Thoracic aorta (tissue), 2 donors: ENCODE results near the gene SNRPF. TPM values are rescaled to one million over a fixed set of nuclear protein-coding genes. Genes with fewer than 3 reads are reported as not detected.

Source experiments
- ATAC-seq: fragments of 150-250 bp; one replicate; pipeline ENCODE4 v1.8.0; 2017; ENCODE audit warnings: low read depth; ENCODE audit not compliant: insufficient number of reproducible peaks, low FRiP score
- DNase-seq: peaks from one replicate; pipeline ENCODE4 v3.0.0-alpha.2; 2020; ENCODE audit warnings: low spot score
- H3K27ac ChIP-seq, 2 donors: fragments of 200-600 bp; sonication (generic); 1 replicate in 1 of 2; 2 replicates in 1 of 2; pipeline ENCODE4 v1.5.1; 2016; ENCODE audit warnings: mild to moderate bottlenecking in 2 of 2, moderate library complexity in 2 of 2
- H3K27me3 ChIP-seq: fragments of 200-600 bp; sonication (generic); replicated peaks from 2 replicates; pipeline ENCODE4 v1.6.0; 2016; ENCODE audit warnings: mild to moderate bottlenecking; ENCODE audit not compliant: insufficient read depth
- H3K36me3 ChIP-seq: fragments of 200-600 bp; sonication (generic); one replicate; pipeline ENCODE4 v1.5.1; 2016
- H3K4me1 ChIP-seq, 2 donors: fragments of 200-600 bp; sonication (generic); 1 replicate in 1 of 2; 2 replicates in 1 of 2; pipeline versions ENCODE4 v1.5.1 to v1.6.0; 2016; ENCODE audit warnings: low read depth in 2 of 2, mild to moderate bottlenecking in 1 of 2; ENCODE audit not compliant: control insufficient read depth in 1 of 2
- H3K4me3 ChIP-seq: fragments of 200-600 bp; sonication (generic); 2 replicates; pipeline ENCODE4 v1.5.1; 2016; ENCODE audit warnings: mild to moderate bottlenecking
- H3K9me3 ChIP-seq: fragments of 200-600 bp; sonication (generic); 2 replicates; pipeline ENCODE4 v1.5.1; 2016
- total RNA-seq, 2 donors: library from RNA; depleted of rRNA; stranded (reverse); fragments of >200 nt; gene quantifications; one replicate each; pipeline versions ENCODE4 v1.1.0 to v1.2.3, GENCODE V29; 2016
- TF ChIP-seq, protein P1 (sequence below): fragments of 200-600 bp; sonication (generic); IDR thresholded peaks from one replicate; pipeline ENCODE4 v1.5.1; 2019; ENCODE audit warnings: antibody characterized with exemption

The SNRPF gene
- total RNA-seq, 2 donors from 2014 or later, result 6.5 to 9.1 TPM

DNA sequence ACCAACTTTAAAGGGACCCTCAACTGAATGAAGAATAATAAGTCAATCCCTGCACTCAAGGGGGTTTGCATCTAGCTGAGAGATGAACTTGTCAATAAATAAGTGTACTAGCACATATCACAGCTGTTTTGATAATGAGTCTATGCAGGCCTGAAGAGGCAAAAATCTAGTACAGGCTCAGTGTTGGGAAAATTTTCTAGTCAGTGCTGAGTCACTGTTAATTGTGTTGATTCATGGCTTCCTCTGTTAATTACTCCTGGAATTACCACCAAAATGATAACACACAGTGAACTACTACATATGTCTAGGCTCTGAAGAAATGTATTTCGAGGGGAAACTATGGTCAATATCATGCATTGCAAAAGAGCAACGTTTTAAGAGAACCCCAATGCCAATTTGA lies 18.9 kb downstream of the SNRPF start:
- Histone ChIP-seq H3K27me3 (no peaks in the 10 kb centered on the region), H3K4me1 (no peaks in the 10 kb centered on the region), H3K36me3 (no peaks in the 10 kb centered on the region), H3K9me3 (no peaks in the 10 kb centered on the region), H3K27ac (no peak overlapping the region), H3K4me3 (no peak overlapping the region)
- TF ChIP-seq, protein P1, sequence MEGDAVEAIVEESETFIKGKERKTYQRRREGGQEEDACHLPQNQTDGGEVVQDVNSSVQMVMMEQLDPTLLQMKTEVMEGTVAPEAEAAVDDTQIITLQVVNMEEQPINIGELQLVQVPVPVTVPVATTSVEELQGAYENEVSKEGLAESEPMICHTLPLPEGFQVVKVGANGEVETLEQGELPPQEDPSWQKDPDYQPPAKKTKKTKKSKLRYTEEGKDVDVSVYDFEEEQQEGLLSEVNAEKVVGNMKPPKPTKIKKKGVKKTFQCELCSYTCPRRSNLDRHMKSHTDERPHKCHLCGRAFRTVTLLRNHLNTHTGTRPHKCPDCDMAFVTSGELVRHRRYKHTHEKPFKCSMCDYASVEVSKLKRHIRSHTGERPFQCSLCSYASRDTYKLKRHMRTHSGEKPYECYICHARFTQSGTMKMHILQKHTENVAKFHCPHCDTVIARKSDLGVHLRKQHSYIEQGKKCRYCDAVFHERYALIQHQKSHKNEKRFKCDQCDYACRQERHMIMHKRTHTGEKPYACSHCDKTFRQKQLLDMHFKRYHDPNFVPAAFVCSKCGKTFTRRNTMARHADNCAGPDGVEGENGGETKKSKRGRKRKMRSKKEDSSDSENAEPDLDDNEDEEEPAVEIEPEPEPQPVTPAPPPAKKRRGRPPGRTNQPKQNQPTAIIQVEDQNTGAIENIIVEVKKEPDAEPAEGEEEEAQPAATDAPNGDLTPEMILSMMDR, result no peak
- ATAC-seq, result no peak
- DNase-seq, result no peak

DNA sequence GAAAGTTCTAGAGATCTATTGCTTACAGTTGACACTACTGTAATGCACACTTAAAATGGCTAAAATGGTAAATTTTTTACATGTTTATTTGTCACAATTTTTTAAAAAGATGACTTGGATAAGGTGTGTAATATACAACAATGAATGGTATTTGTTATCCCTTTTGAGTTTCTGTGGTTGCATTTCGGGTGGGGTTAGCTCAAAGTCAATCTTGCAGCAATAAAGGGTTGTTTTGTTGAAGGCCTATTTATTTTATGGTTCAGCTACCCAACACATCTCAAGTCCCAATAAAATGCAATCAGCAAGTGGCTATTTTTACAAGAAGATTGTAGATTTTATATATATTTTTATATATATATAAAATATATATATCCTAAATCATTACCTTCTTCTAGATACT lies 22.1 kb downstream of the SNRPF start:
- no peaks in the 10 kb centered on the region for H3K27me3 ChIP-seq
- H3K4me3 ChIP-seq, result no peak overlapping the region
- no peaks in the 10 kb centered on the region for H3K36me3 ChIP-seq
- TF ChIP-seq, protein P1, result no peak
- no peaks in the 10 kb centered on the region for H3K9me3 ChIP-seq
- ATAC-seq (no peak), DNase-seq (no peak)
- H3K4me1 ChIP-seq, result no peaks in the 10 kb centered on the region
- no peak overlapping the region for H3K27ac ChIP-seq

DNA sequence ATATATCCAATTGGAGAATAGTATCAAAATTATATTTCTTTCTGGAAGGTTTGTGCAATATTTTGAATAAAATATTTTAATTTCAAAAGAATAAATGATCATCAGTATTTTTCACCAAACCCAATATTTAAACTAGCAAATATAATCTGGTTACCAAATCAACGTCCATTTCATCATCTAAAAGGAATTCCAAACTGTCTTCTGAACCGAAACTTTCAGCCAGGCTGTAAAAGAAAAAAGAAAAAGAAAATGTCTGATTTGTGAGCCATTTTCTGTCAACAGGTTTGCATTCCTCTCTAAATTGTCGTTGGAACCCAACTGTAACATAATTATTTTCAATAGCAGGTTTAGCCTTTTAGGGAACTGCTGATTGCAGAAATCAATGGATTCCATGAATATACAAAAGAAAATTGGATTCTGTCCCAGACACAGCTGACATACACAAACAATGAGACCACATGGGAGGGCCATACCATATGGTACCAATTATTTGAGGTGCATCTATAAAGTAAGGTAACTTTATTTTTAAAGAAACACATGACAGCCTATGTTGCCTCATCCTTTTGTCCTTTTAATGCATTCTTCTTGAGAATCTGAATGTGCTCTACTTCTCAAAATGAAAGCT lies 22.7 kb downstream of the SNRPF start:
- ATAC-seq (no peak), DNase-seq (no peak)
- TF ChIP-seq, protein P1, result no peak
- Histone ChIP-seq H3K27ac (no peak overlapping the region), H3K4me1 (no peaks in the 10 kb centered on the region), H3K9me3 (no peaks in the 10 kb centered on the region), H3K27me3 (no peaks in the 10 kb centered on the region), H3K4me3 (no peak overlapping the region), H3K36me3 (no peaks in the 10 kb centered on the region)

DNA sequence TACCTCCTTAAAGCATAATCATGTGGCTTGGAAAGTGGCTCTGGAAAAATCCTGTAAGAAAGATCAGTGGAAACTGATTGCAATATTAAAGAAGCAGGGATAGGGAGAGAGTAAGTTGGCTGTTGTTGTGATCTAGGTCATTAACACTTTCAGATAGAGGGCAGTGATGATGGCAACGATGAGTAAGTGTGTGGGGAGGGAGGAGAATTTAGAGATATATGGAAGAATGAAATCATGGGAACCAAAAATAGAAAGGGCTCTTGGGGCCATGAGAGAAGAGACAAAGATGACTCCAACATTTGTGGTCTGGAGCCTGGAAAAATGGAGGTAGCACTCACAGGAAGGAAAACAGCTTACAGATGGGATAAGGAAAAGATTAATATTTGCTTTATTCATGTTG lies 23.3 kb downstream of the SNRPF start:
- DNase-seq (no peak), ATAC-seq (no peak)
- H3K27me3 ChIP-seq, result no peaks in the 10 kb centered on the region
- no peaks in the 10 kb centered on the region for H3K4me1 ChIP-seq
- H3K36me3 ChIP-seq, result no peaks in the 10 kb centered on the region
- H3K4me3 ChIP-seq, result no peak overlapping the region
- H3K27ac ChIP-seq, result no peak overlapping the region
- no peaks in the 10 kb centered on the region for H3K9me3 ChIP-seq
- TF ChIP-seq, protein P1, result no peak

DNA sequence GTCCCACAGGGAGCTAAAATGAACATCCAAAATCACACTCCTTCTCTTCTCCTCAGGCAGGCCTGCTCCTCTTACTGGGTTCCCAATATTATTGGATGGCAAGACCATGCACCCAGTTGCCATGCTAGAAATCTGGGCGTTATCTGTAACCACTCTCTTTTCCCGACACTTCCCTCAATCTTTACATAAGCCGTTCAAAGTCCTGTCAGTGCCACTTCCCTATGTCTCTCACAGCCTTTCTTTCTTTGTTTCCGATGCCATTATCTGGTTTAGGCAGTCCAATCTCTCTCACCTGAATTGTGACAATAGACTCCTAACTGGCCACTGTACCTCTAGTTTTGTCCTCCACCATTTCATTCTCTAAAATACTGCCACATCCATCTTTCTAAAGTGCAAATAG lies 24.1 kb downstream of the SNRPF start:
- ATAC-seq, result no peak
- DNase-seq, result no peak
- Histone ChIP-seq H3K36me3 (no peaks in the 10 kb centered on the region), H3K27me3 (no peaks in the 10 kb centered on the region), H3K4me3 (no peak overlapping the region), H3K27ac (no peak overlapping the region), H3K4me1 (no peaks in the 10 kb centered on the region), H3K9me3 (no peaks in the 10 kb centered on the region)
- TF ChIP-seq, protein P1, result no peak
